ENCODE results near the gene MACIR.

DNA sequence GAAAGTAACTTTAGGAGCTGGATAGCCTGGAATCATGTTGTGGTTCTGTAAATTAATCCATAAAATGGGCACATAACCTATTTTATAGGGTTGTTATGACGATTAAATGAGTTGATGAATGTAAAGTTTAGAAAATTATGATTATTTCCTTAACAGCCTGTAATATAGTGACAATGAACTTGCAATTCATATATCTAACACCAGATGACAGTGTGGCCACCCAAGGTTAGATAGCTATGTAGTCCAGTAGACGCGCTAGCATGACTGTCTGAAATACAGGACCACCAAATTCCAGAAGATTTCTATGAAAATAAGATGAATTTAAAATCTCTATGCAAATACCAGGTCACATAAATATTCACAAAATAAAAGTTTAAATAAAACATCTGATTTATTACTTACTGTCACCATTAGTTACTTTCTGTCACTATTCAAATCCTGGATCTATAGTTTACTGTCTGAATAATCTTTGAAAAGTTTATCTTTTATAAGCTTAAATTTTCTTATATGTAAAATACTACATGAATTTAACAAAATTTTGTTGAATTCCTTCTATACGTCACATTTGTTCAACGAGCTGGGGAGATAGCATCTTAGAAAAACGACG, 26.1 kb upstream of the MACIR start:
- TF ChIP-seq, protein P1, sequence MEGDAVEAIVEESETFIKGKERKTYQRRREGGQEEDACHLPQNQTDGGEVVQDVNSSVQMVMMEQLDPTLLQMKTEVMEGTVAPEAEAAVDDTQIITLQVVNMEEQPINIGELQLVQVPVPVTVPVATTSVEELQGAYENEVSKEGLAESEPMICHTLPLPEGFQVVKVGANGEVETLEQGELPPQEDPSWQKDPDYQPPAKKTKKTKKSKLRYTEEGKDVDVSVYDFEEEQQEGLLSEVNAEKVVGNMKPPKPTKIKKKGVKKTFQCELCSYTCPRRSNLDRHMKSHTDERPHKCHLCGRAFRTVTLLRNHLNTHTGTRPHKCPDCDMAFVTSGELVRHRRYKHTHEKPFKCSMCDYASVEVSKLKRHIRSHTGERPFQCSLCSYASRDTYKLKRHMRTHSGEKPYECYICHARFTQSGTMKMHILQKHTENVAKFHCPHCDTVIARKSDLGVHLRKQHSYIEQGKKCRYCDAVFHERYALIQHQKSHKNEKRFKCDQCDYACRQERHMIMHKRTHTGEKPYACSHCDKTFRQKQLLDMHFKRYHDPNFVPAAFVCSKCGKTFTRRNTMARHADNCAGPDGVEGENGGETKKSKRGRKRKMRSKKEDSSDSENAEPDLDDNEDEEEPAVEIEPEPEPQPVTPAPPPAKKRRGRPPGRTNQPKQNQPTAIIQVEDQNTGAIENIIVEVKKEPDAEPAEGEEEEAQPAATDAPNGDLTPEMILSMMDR (IDR thresholded peaks at IDR 0.05; ENCODE audit: low read depth, low read length), result peak; percentile 57
- no peak for TF ChIP-seq POLR2A (IDR thresholded peaks at IDR 0.05; ENCODE audit: extremely low read depth, insufficient read length)

Measured in NB4 (cell line).